Measurements from ENCODE around the gene EPOP. TPM values are rescaled to one million over a fixed set of nuclear protein-coding genes. Genes with fewer than 3 reads are reported as not detected.

EPOP gene
- total and polyA plus RNA-seq, 2 of the 13 experiments (the other 11 are each of a cell fraction or from before 2014, with no cell fraction given) = 14.7 to 37.8 TPM

- TF ChIP-seq ZNF10 (CRISPR knock-in tag; IDR thresholded peaks at IDR 0.05; ENCODE audit: borderline replicate concordance, low read depth) (no peak), ZNF281 (CRISPR knock-in tag; IDR thresholded peaks at IDR 0.05; ENCODE audit: borderline replicate concordance) (no peak), ZNF564 (CRISPR knock-in tag; IDR thresholded peaks at IDR 0.05) (no peak), ZNF776 (CRISPR knock-in tag; IDR thresholded peaks at IDR 0.05) (no peak), EZH2 (conservative IDR thresholded peaks at IDR 0.05; ENCODE audit: low read depth, low read length) (no peak), ZNF607 (CRISPR knock-in tag; IDR thresholded peaks at IDR 0.05; ENCODE audit: borderline replicate concordance) (no peak), ZNF101 (CRISPR knock-in tag; IDR thresholded peaks at IDR 0.05; ENCODE audit: borderline replicate concordance, low read depth) (no peak), GPBP1L1 (CRISPR knock-in tag; IDR thresholded peaks at IDR 0.05) (no peak), KDM5B (CRISPR knock-in tag; IDR thresholded peaks at IDR 0.05; ENCODE audit: borderline replicate concordance) (no peak), KDM3A (CRISPR knock-in tag; IDR thresholded peaks at IDR 0.05; ENCODE audit: low read depth) (no peak), ZNF629 (CRISPR knock-in tag; conservative IDR thresholded peaks at IDR 0.05) (no peak), ZNF616 (CRISPR knock-in tag; IDR thresholded peaks at IDR 0.05; ENCODE audit: low read depth) (no peak), ZNF841 (CRISPR knock-in tag; IDR thresholded peaks at IDR 0.05; ENCODE audit: borderline replicate concordance) (no peak), KLF16 (CRISPR knock-in tag; IDR thresholded peaks at IDR 0.05) (0 out of 4 replicates have a peak, but pooled peaks of 1 of the 2 experiments have one; percentile 24), ZNF430 (CRISPR knock-in tag; IDR thresholded peaks at IDR 0.05) (no peak), POGZ (CRISPR knock-in tag; IDR thresholded peaks at IDR 0.05) (no peak), MYPOP (CRISPR knock-in tag; IDR thresholded peaks at IDR 0.05) (no peak), SOX13 (IDR thresholded peaks at IDR 0.05) (0 out of 2 replicates have a peak, but pooled peaks have one; percentile 15), SOX13 (CRISPR knock-in tag; conservative IDR thresholded peaks at IDR 0.05 in 1 of 2, IDR thresholded peaks at IDR 0.05 in 1 of 2) (no peak; a peak in 1 of 4 replicates), ZNF343 (CRISPR knock-in tag; IDR thresholded peaks at IDR 0.05) (no peak; the same call in 1 of the 2 replicates), ZNF724P (CRISPR knock-in tag; IDR thresholded peaks at IDR 0.05; ENCODE audit: borderline replicate concordance) (no peak), ZBTB26 (CRISPR knock-in tag; IDR thresholded peaks at IDR 0.05; ENCODE audit: borderline replicate concordance) (no peak)
Measured at GRCh38 chr17:38704606-38705522, 30.1 kb upstream of the EPOP start, which contains the start of gene MLLT6 (continued).
